Astrocyte (in vitro differentiated cells and primary cell): ENCODE results near the gene FLT1. TPM values are rescaled to one million over a fixed set of nuclear protein-coding genes. Genes with fewer than 3 reads are reported as not detected.

Source experiments
- DNase-seq: peaks from one replicate; pipeline ENCODE4 v3.0.0-alpha.2; 2010; ENCODE audit warnings: low read depth
- FAIRE-seq: peaks from 2 replicates; lab custom pipeline; 2011; peaks lifted over from hg19 to GRCh38; lab: Jason Lieb, UNC
- H2AFZ ChIP-seq: 2 replicates; pipeline ENCODE4 v1.6.0; 2012; ENCODE audit warnings: low read depth, low read length, inconsistent platforms
- H3K27ac ChIP-seq: 2 replicates; pipeline ENCODE4 v1.5.1; 2011; ENCODE audit warnings: low read depth, low read length, inconsistent platforms
- H3K27me3 ChIP-seq: 2 replicates; pipeline ENCODE4 v1.6.0; 2011; ENCODE audit warnings: low read length, inconsistent platforms; ENCODE audit not compliant: insufficient read depth
- H3K36me3 ChIP-seq: 2 replicates; pipeline ENCODE4 v1.5.1; 2011; ENCODE audit warnings: low read length, inconsistent platforms; ENCODE audit not compliant: insufficient read depth
- H3K4me1 ChIP-seq: 2 replicates; pipeline ENCODE4 v1.5.1; 2011; ENCODE audit warnings: low read length, inconsistent platforms; ENCODE audit not compliant: insufficient read depth
- H3K4me2 ChIP-seq: 2 replicates; pipeline ENCODE4 v1.6.0; 2012; ENCODE audit warnings: low read length, inconsistent platforms
- H3K4me3 ChIP-seq: 2 replicates; pipeline ENCODE4 v1.5.1; 2011; ENCODE audit warnings: low read depth, mild to moderate bottlenecking, low read length, inconsistent platforms; ENCODE audit not compliant: insufficient read depth
- H3K79me2 ChIP-seq: 2 replicates; pipeline ENCODE4 v1.6.0; 2012; ENCODE audit warnings: mild to moderate bottlenecking, low read length, inconsistent platforms; ENCODE audit not compliant: insufficient read depth
- H3K9ac ChIP-seq: 2 replicates; pipeline ENCODE4 v1.6.0; 2012; ENCODE audit warnings: mild to moderate bottlenecking, low read length, inconsistent platforms
- H3K9me3 ChIP-seq: 2 replicates; pipeline ENCODE4 v1.5.1; 2012; ENCODE audit warnings: low read depth, mild to moderate bottlenecking, low read length, inconsistent platforms; ENCODE audit not compliant: insufficient read depth
- H4K20me1 ChIP-seq: 2 replicates; pipeline ENCODE4 v1.6.0; 2012; ENCODE audit warnings: low read length, inconsistent platforms; ENCODE audit not compliant: insufficient read depth
- H3K27ac Mint-ChIP-seq: one replicate; pipeline ENCODE4 v1.8.0; 2021; ENCODE audit warnings: mild to moderate bottlenecking, mixed read lengths; ENCODE audit not compliant: unreplicated experiment
- H3K27me3 Mint-ChIP-seq: one replicate; pipeline ENCODE4 v1.8.0; 2021; ENCODE audit warnings: low read depth, mixed read lengths; ENCODE audit not compliant: unreplicated experiment
- H3K36me3 Mint-ChIP-seq: one replicate; pipeline ENCODE4 v1.8.0; 2021; ENCODE audit warnings: low read depth, mixed read lengths; ENCODE audit not compliant: unreplicated experiment
- H3K4me1 Mint-ChIP-seq: one replicate; pipeline ENCODE4 v1.8.0; 2021; ENCODE audit warnings: low read depth, mixed read lengths; ENCODE audit not compliant: unreplicated experiment
- H3K4me3 Mint-ChIP-seq: one replicate; pipeline ENCODE4 v1.8.0; 2021; ENCODE audit warnings: mild to moderate bottlenecking, moderate library complexity, mixed read lengths; ENCODE audit not compliant: unreplicated experiment
- H3K9me3 Mint-ChIP-seq: one replicate; pipeline ENCODE4 v1.8.0; 2021; ENCODE audit warnings: mild to moderate bottlenecking, mixed read lengths; ENCODE audit not compliant: unreplicated experiment
- EZH2 ChIP-seq: IDR thresholded peaks from 2 replicates; pipeline ENCODE4 v1.6.1; 2012; ENCODE audit warnings: mild to moderate bottlenecking, low read length, inconsistent platforms; ENCODE audit not compliant: insufficient read depth
- total RNA-seq: library from RNA; stranded (reverse); gene quantifications from 2 replicates; pipeline ENCODE4 v1.2.1, GENCODE V29; 2021
- TF ChIP-seq, protein P1 (sequence below): IDR thresholded peaks from 2 replicates; pipeline ENCODE4 v1.5.1; 2011; ENCODE audit warnings: low read depth, mild to moderate bottlenecking, inconsistent platforms, low read length, moderate library complexity; ENCODE audit not compliant: insufficient read depth

The FLT1 gene
- total RNA-seq, 1 donor from 2014 or later: 7.3 TPM

DNA sequence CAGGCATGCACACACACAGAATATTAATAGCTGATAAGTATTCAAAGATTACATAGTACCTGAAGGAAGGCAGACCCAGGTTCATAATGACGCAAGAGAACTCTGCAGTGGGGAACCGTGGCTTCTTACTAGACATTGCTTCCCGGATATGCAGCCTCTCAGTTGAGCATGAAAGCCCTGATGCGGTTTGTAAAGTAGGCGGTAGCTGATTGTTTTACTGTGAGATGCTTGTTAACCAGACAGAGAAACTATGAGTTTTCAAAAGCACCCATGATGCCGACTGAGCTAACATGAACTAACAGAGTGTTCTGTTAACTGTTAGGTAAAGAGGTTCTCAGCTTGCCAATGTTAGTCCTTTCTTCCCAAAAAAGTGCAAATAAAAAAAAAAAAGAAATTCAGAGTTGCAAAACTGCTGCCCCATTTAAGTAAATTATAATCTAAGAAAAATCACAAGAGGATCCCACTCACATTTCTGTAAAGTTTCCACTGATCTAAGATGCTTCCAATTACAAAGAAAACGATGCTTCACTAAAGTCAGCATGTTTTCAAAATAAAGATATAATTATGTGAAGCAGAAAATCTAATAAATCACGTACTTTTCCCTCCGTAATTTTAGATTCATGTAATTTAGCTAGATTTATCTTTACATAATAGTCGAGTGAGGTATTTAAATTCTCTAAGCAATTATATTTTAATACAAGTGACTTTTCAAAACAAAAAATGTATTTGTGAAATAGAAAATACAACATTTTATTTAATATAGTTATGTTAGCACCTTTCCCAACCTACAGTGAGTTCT lies 2.2 kb downstream of the FLT1 start:
- Histone ChIP-seq H3K79me2 (no peaks in the 10 kb centered on the region), H2AFZ (no peak overlapping the region), H3K9ac (no peak overlapping the region), H3K27ac (no peak overlapping the region), H3K4me1 (peaks cover 9% of the 10 kb centered on the region), H3K27me3 (peaks cover 70% of the 10 kb centered on the region), H3K4me3 (no peak overlapping the region), H3K9me3 (no peaks in the 10 kb centered on the region), H3K36me3 (no peaks in the 10 kb centered on the region), H3K4me2 (no peak overlapping the region), H4K20me1 (no peaks in the 10 kb centered on the region)
- no peak for TF ChIP-seq EZH2
- TF ChIP-seq, protein P1, sequence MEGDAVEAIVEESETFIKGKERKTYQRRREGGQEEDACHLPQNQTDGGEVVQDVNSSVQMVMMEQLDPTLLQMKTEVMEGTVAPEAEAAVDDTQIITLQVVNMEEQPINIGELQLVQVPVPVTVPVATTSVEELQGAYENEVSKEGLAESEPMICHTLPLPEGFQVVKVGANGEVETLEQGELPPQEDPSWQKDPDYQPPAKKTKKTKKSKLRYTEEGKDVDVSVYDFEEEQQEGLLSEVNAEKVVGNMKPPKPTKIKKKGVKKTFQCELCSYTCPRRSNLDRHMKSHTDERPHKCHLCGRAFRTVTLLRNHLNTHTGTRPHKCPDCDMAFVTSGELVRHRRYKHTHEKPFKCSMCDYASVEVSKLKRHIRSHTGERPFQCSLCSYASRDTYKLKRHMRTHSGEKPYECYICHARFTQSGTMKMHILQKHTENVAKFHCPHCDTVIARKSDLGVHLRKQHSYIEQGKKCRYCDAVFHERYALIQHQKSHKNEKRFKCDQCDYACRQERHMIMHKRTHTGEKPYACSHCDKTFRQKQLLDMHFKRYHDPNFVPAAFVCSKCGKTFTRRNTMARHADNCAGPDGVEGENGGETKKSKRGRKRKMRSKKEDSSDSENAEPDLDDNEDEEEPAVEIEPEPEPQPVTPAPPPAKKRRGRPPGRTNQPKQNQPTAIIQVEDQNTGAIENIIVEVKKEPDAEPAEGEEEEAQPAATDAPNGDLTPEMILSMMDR: no peak
- H3K27ac Mint-ChIP-seq: no peak overlapping the region
- no peak for DNase-seq
- FAIRE-seq: no peak
- H3K4me1 Mint-ChIP-seq: peaks cover 21% of the 10 kb centered on the region
- H3K36me3 Mint-ChIP-seq: no peaks in the 10 kb centered on the region
- H3K9me3 Mint-ChIP-seq: no peaks in the 10 kb centered on the region
- H3K4me3 Mint-ChIP-seq: peak overlapping the region; percentile 80
- H3K27me3 Mint-ChIP-seq: peaks cover 20% of the 10 kb centered on the region

DNA sequence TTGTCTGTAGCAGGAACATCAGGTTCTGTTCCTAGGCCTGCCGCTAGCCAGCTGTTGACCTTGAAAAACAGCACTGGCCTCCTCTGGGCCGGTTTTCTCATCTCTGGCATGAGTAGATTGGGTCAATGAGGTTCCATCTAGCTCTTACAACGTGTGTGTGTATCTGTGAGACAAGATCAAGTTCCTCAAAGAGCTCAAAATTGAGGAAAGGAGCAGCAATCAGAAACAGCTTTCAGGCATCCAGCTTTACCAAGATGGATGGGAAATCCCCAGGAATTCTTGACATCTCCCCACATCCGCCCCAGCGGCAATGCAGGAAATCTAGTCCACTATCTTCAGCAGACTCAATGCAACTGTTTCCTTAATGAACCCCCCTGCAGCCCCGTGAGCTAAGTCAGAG lies 4.9 kb downstream of the FLT1 start:
- Histone ChIP-seq H4K20me1 (no peaks in the 10 kb centered on the region), H3K4me2 (no peak overlapping the region), H2AFZ (no peak overlapping the region), H3K4me1 (peaks cover 9% of the 10 kb centered on the region), H3K9ac (no peak overlapping the region), H3K4me3 (no peak overlapping the region), H3K9me3 (no peaks in the 10 kb centered on the region), H3K27me3 (peaks cover 46% of the 10 kb centered on the region), H3K36me3 (no peaks in the 10 kb centered on the region), H3K79me2 (no peaks in the 10 kb centered on the region), H3K27ac (no peak overlapping the region)
- no peak for DNase-seq
- Mint-ChIP-seq H3K4me3 (no peak overlapping the region), H3K4me1 (peaks cover 21% of the 10 kb centered on the region), H3K27me3 (peaks cover 2% of the 10 kb centered on the region), H3K36me3 (no peaks in the 10 kb centered on the region), H3K9me3 (no peaks in the 10 kb centered on the region), H3K27ac (peak overlapping the region; percentile 37)
- no peak for FAIRE-seq
- TF ChIP-seq, protein P1: no peak

DNA sequence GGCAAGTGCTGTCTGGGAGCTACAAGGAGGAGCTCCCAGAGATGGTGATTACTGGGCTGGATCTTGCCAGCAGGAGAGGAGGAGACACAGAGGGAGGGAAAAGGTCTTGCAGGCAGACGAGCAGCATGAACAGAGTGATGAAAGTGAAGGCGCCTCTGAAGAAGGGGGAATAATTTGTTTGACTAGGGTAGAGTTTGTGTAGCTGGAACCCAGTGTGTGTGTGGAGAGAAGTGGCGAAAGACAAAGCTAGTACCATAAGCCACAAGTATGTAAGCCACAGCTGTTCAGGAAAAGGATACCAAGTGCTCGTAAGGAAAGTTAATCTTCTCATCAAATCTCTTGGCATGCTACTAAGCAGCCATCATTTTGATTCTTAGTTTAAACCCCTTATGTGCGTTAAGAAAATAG lies 5.4 kb downstream of the FLT1 start:
- H3K4me1 Mint-ChIP-seq: peaks cover 21% of the 10 kb centered on the region
- peaks cover 2% of the 10 kb centered on the region for H3K27me3 Mint-ChIP-seq
- peak overlapping the region; percentile 31 for H3K4me3 Mint-ChIP-seq
- H3K36me3 Mint-ChIP-seq: no peaks in the 10 kb centered on the region
- no peaks in the 10 kb centered on the region for H3K79me2 ChIP-seq
- H2AFZ ChIP-seq: no peak overlapping the region
- H3K27ac Mint-ChIP-seq: peak overlapping the region; percentile 64
- no peak overlapping the region for H3K4me3 ChIP-seq
- H3K4me2 ChIP-seq: no peak overlapping the region
- DNase-seq (no peak), FAIRE-seq (no peak)
- no peaks in the 10 kb centered on the region for H4K20me1 ChIP-seq
- no peaks in the 10 kb centered on the region for H3K9me3 Mint-ChIP-seq
- TF ChIP-seq, protein P1: no peak
- no peak for TF ChIP-seq EZH2
- H3K27ac ChIP-seq: no peak overlapping the region
- peaks cover 7% of the 10 kb centered on the region for H3K4me1 ChIP-seq
- peaks cover 45% of the 10 kb centered on the region for H3K27me3 ChIP-seq
- H3K9ac ChIP-seq: no peak overlapping the region
- no peaks in the 10 kb centered on the region for H3K36me3 ChIP-seq
- no peaks in the 10 kb centered on the region for H3K9me3 ChIP-seq
